H1 (cell line): ENCODE measurements around the gene CES4A. TPM values are rescaled to one million over a fixed set of nuclear protein-coding genes. Genes with fewer than 3 reads are reported as not detected.

Experiments
- CHD2 ChIP-seq: IDR thresholded peaks from 2 replicates; pipeline ENCODE4 v1.6.1; 2012; ENCODE audit warnings: low read length, improper control_type of control experiment
- CHD7 ChIP-seq: fragments of 300-600 bp; sonication (generic); IDR thresholded peaks from 2 replicates; pipeline ENCODE4 v1.7.1; 2012; ENCODE audit warnings: low read length, moderate library complexity, mild to moderate bottlenecking, inconsistent platforms; ENCODE audit not compliant: insufficient replicate concordance
- EP300 ChIP-seq, 2 experiments: IDR thresholded peaks; 1 replicate in 1 of 2; 2 replicates in 1 of 2; pipeline ENCODE4 v1.6.1; 2011 to 2012; ENCODE audit warnings: low read depth in 2 of 2, low read length in 2 of 2, mild to moderate bottlenecking in 2 of 2, borderline replicate concordance in 1 of 2, inconsistent platforms in 1 of 2, moderate library complexity in 1 of 2
- KDM4A ChIP-seq: IDR thresholded peaks from one replicate; pipeline ENCODE4 v1.7.1; 2012; ENCODE audit warnings: low read depth, mild to moderate bottlenecking, moderate library complexity, low read length, inconsistent platforms; ENCODE audit not compliant: severe bottlenecking
- NANOG ChIP-seq: IDR thresholded peaks from 2 replicates; pipeline ENCODE4 v1.6.1; 2011; ENCODE audit warnings: low read length, low read depth, mild to moderate bottlenecking, inconsistent platforms; ENCODE audit not compliant: insufficient read depth, poor library complexity, severe bottlenecking
- RNF2 ChIP-seq: fragments of 200-900, 300-1000 bp; sonication (generic); IDR thresholded peaks from 2 replicates; pipeline ENCODE4 v1.7.1; 2016; ENCODE audit warnings: borderline replicate concordance, low read depth, mild to moderate bottlenecking, antibody characterized with exemption, low read length; ENCODE audit not compliant: poor library complexity, severe bottlenecking; ENCODE audit errors: missing control alignments
- TCF12 ChIP-seq: IDR thresholded peaks from 2 replicates; pipeline ENCODE4 v1.6.1; 2011; ENCODE audit warnings: low read depth, mild to moderate bottlenecking, low read length
- YY1 ChIP-seq: IDR thresholded peaks from 2 replicates; pipeline ENCODE4 v1.6.1; 2011; ENCODE audit warnings: low read depth, mild to moderate bottlenecking, low read length
- polyA plus RNA-seq, 7 experiments: library from polyadenylated mRNA; depleted of rRNA in 3 of 7; stranded (reverse) in 5 of 7; unstranded in 2 of 7; fragments of >200 nt in 5 of 7; fragments of 200-250 nt in 2 of 7; gene quantifications; 1 replicate in 5 of 7; 2 replicates in 1 of 7; 4 replicates in 1 of 7; pipeline versions ENCODE4 v1.2.1 to v1.2.3, GENCODE V29; 2011 to 2013; ENCODE audit warnings: missing spikeins in 2 of 7, mixed read lengths in 2 of 7
- total RNA-seq: library from RNA; stranded (reverse); fragmentation: NEBNext Ultra II Directional; extraction: Animal tissue kit (Norgen Biotek cat#: 25700); gene quantifications from 2 replicates; pipeline ENCODE4 v1.2.1, GENCODE V29; 2021

The CES4A gene
- total and polyA plus RNA-seq, 2 of the 8 experiments (the other 6 are each of a cell fraction or from before 2014, with no cell fraction given), result 0.93 to 1.5 TPM

- TF ChIP-seq RNF2 (no peak), KDM4A (no peak), CHD7 (no peak), NANOG (no peak), CHD2 (no peak), EP300 (IDR thresholded peaks at IDR 0.05; ENCODE audit: borderline replicate concordance in 1 of 2, low read depth in 2 of 2, low read length in 2 of 2) (no peak), YY1 (no peak), TCF12 (no peak)
These were observed 41.5 kb upstream of the CES4A start (continued) for GRCh38 chr16:66946974-66947301.
